Right lobe of liver (tissue), 6 donors: ENCODE data around the gene GDI1. TPM values are rescaled to one million over a fixed set of nuclear protein-coding genes. Genes with fewer than 3 reads are reported as not detected.

ENCODE experiments used
- ATAC-seq, 4 donors: fragments of 200-7000 bp; cut with Tn5 transposase; one replicate each; pipeline ENCODE4 v1.9.1; 2020; ENCODE audit warnings: mild to moderate bottlenecking in 4 of 4, moderate library complexity in 4 of 4
- DNase-seq, 3 donors: peaks; one replicate each; pipeline ENCODE4 v3.0.0-alpha.2; 2020
- H3K27ac ChIP-seq, 3 donors: fragments of 200-600 bp; one replicate each; pipeline ENCODE4 v1.8.0; 2022
- H3K27me3 ChIP-seq, 2 donors: fragments of 200-600 bp; one replicate each; pipeline ENCODE4 v1.8.0; 2022
- H3K36me3 ChIP-seq, 4 donors: fragments of 200-600 bp; sonication (generic) in 1 of 4; one replicate each; pipeline versions ENCODE4 v1.5.1 to v1.8.0; 2017 to 2022; ENCODE audit warnings: control low read depth in 1 of 4
- H3K4me1 ChIP-seq, 4 donors: fragments of 200-600 bp; sonication (generic) in 1 of 4; one replicate each; pipeline versions ENCODE4 v1.5.1 to v1.8.0; 2017 to 2022; ENCODE audit warnings: control low read depth in 1 of 4
- H3K4me3 ChIP-seq, 3 donors: fragments of 200-600 bp; one replicate each; pipeline ENCODE4 v1.8.0; 2022
- H3K9me3 ChIP-seq, 4 donors: fragments of 200-600 bp; sonication (generic) in 1 of 4; one replicate each; pipeline versions ENCODE4 v1.5.1 to v1.8.0; 2017 to 2022; ENCODE audit warnings: control low read depth in 1 of 4
- POLR2A ChIP-seq: fragments of 450-650 bp; IDR thresholded peaks from one replicate; pipeline ENCODE4 v1.6.1; 2017; ENCODE audit warnings: antibody characterized with exemption, mild to moderate bottlenecking
- WGBS: methylation state at CpG from one replicate; pipeline ENCODE4 v1.1.6; 2018; ENCODE audit warnings: low coverage, low lambda C conversion rate; ENCODE audit not compliant: insufficient coverage; ENCODE audit errors: missing lambda C conversion rate; 5-methylcytosine and 5-hydroxymethylcytosine counted together
- intact Hi-C, 2 donors: fragments of 100-400 bp; cut with DNase I; formaldehyde crosslinking; loops; one replicate each; pipeline versions ENCODE4 v1.11.2 to v1.14.1; 2022
- total RNA-seq, 6 experiments: library from RNA; depleted of rRNA in 2 of 6; stranded (reverse); fragments of >200 nt in 2 of 6; fragmentation: NEBNext Ultra II Directional in 3 of 6; extraction: Animal tissue kit (Norgen Biotek cat#: 25700) in 3 of 6; gene quantifications; one replicate each; pipeline versions ENCODE4 v1.1.0 to v1.2.4, GENCODE V29; 2016 to 2023
- TF ChIP-seq, protein P1 (sequence below), 4 donors: fragments of 200-600 bp in 3 of 4; fragments of 450-650 bp in 1 of 4; IDR thresholded peaks; one replicate each; pipeline versions ENCODE4 v1.5.1 to v1.8.0; 2016 to 2022; ENCODE audit warnings: antibody characterized with exemption in 4 of 4, mild to moderate bottlenecking in 2 of 4
- donor health status: DM: no; HTN: yes; CAD: no.
- donor health status: DM: no; HTN: no; CAD: no.
- donor health status: DM: no; HTN: no; CAD: no.
- donor health status: DM: no; HTN: yes; CAD: no.
- donor health status: DM: no; HTN: yes; CAD: no.

Gene GDI1
- total RNA-seq, 6 experiments from 2014 or later: 26.8 to 37.7 (median 30.9) TPM

DNA sequence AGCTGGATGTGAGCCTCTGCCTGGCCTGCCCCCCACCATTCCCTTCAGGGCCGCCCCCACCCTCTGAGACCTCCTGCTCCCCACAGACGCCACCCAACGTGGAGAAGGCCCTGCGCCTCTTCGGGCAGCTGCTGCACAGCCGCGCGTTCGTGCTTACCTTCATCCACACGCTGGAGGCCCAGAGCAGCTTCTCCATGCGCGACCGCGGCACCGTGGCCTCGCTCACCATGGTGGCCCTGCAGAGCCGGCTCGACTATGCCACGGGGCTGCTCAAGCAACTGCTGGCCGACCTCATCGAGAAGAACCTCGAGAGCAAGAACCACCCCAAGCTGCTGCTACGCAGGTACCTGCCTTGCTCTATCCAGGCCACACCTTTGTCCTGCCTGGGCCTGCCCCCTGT lies 31.3 kb downstream of the GDI1 start:
- H3K36me3 ChIP-seq: no peaks in the 10 kb centered on the region
- no peaks in the 10 kb centered on the region for H3K27me3 ChIP-seq
- H3K9me3 ChIP-seq: no peaks in the 10 kb centered on the region
- TF ChIP-seq POLR2A: no peak
- TF ChIP-seq, protein P1, sequence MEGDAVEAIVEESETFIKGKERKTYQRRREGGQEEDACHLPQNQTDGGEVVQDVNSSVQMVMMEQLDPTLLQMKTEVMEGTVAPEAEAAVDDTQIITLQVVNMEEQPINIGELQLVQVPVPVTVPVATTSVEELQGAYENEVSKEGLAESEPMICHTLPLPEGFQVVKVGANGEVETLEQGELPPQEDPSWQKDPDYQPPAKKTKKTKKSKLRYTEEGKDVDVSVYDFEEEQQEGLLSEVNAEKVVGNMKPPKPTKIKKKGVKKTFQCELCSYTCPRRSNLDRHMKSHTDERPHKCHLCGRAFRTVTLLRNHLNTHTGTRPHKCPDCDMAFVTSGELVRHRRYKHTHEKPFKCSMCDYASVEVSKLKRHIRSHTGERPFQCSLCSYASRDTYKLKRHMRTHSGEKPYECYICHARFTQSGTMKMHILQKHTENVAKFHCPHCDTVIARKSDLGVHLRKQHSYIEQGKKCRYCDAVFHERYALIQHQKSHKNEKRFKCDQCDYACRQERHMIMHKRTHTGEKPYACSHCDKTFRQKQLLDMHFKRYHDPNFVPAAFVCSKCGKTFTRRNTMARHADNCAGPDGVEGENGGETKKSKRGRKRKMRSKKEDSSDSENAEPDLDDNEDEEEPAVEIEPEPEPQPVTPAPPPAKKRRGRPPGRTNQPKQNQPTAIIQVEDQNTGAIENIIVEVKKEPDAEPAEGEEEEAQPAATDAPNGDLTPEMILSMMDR (IDR thresholded peaks at IDR 0.05): no peak
- 95% methylated on average over 7 of the region's 23 CpGs for WGBS
- intact Hi-C loops: no loop called here
- H3K4me1 ChIP-seq: no peaks in the 10 kb centered on the region
- DNase-seq: peak in 1 of 3 donors; percentile 13
- no peak overlapping the region for H3K4me3 ChIP-seq
- no peak overlapping the region for H3K27ac ChIP-seq
- no peak for ATAC-seq

DNA sequence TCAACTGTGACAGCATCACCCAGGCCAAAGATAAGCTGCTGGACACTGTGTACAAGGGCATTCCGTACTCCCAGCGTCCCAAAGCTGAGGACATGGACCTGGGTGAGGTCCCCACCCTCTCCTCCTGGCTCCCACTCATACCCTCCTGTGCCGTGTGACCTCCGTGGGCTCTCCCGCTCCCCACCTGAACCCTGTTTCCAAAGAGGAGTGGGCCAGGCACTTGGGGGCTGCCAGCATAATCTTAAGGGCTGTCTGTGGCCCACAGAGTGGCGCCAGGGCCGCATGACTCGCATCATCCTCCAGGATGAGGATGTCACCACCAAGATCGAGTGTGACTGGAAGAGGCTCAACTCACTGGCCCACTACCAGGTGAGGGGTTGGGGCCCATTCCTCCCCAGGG lies 32.2 kb downstream of the GDI1 start:
- Histone ChIP-seq H3K36me3 (no peaks in the 10 kb centered on the region), H3K27me3 (no peaks in the 10 kb centered on the region), H3K4me3 (no peak overlapping the region), H3K9me3 (no peaks in the 10 kb centered on the region), H3K27ac (no peak overlapping the region), H3K4me1 (no peaks in the 10 kb centered on the region)
- WGBS: 74% methylated on average over 3 of the region's 9 CpGs
- intact Hi-C loops: no loop called here
- TF ChIP-seq, protein P1 (IDR thresholded peaks at IDR 0.05): no peak
- TF ChIP-seq POLR2A: no peak
- ATAC-seq (no peak), DNase-seq (no peak)

- WGBS: no CpG with 5 or more reads among the region's 18 CpGs
- TF ChIP-seq, protein P1 (IDR thresholded peaks at IDR 0.05): no peak
- no peak for TF ChIP-seq POLR2A
- no peak overlapping the region for H3K27ac ChIP-seq
- no peaks in the 10 kb centered on the region for H3K4me1 ChIP-seq
- peak in 1 of 3 donors; percentile 14 for DNase-seq
- intact Hi-C loops: no loop called here
- no peaks in the 10 kb centered on the region for H3K27me3 ChIP-seq
- no peaks in the 10 kb centered on the region for H3K9me3 ChIP-seq
- no peaks in the 10 kb centered on the region for H3K36me3 ChIP-seq
- H3K4me3 ChIP-seq: no peak overlapping the region
- no peak for ATAC-seq
Measured at GRCh38 chrX:154469880-154470279, 32.9 kb downstream of the GDI1 start.

GRCh38 chrX:154470434-154470833 lies 33.5 kb downstream of the GDI1 start:
- no peak for TF ChIP-seq POLR2A
- TF ChIP-seq, protein P1 (IDR thresholded peaks at IDR 0.05): no peak
- no peaks in the 10 kb centered on the region for H3K4me1 ChIP-seq
- no peak overlapping the region for H3K27ac ChIP-seq
- H3K36me3 ChIP-seq: no peaks in the 10 kb centered on the region
- intact Hi-C loops: no loop called here
- DNase-seq (peak in 1 of 3 donors; percentile 16), ATAC-seq (no peak)
- H3K27me3 ChIP-seq: no peaks in the 10 kb centered on the region
- no peak overlapping the region for H3K4me3 ChIP-seq
- no CpG with 5 or more reads among the region's 14 CpGs for WGBS
- H3K9me3 ChIP-seq: no peaks in the 10 kb centered on the region
